Cerebellar cortex (tissue), 1 donor: Measurements from ENCODE around the gene CCDC169.

Source experiments
- DNase-seq: peaks from one replicate; pipeline ENCODE4 v3.0.0-alpha.2; 2015; ENCODE audit warnings: low spot score

Gene CCDC169

DNA sequence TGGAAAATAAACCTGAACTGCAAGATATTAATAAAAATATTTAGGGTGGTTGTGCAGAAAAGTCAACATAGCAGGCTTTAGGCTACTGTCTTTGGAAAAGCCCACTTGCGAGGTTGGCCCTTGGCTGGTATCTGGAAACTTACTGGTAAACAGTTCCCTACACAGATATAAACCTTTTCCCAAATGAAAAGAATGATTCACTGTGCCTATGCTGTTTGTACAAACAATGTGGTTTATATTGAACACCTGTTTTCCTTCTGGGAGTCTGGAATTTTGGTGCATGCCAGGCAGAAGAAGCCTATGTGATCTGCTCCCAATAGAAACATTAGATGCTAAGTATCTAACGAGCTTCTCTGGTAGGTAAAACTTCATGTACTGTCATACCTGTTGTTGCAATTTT lies 53.5 kb downstream of the CCDC169 start:
- DNase-seq = no peak

DNA sequence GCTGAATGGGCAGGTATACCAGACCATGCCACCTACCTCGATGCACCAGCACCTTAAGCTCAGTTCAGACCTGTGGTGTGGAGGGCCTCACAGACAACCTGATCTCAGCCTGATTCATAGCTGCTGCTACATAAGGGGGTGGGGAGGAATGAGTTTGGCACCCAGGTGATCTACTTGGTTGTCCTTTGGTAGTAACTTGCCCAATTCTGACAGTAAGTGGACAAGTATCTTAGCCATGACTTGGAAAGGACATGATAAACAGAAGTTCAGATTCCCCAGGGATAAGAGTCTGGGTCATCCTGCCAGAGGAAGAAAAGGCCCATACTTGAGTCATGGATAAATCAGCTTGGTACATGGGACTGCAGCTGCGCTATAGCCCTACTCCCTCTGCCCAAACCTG lies 54.9 kb downstream of the CCDC169 start:
- no peak for DNase-seq

DNA sequence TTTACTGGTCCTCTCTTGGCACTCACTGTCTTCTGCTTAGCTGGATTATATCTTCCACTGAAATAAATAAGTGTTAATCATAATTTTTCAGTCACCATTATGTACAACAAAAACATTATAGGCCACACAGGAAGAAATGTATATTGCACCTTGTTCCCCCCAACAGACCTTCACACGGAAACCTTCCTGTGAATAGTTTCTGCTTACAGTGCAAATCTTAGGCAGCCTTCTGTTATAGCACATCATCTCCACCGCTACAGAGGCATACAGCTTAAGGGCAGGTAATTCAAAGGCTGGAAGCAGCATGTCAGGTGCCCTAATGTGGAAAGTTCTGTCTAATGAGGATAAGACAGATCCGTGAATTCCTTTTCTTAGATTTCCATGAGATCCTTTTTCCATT lies 66.4 kb downstream of the CCDC169 start:
- DNase-seq = no peak

DNA sequence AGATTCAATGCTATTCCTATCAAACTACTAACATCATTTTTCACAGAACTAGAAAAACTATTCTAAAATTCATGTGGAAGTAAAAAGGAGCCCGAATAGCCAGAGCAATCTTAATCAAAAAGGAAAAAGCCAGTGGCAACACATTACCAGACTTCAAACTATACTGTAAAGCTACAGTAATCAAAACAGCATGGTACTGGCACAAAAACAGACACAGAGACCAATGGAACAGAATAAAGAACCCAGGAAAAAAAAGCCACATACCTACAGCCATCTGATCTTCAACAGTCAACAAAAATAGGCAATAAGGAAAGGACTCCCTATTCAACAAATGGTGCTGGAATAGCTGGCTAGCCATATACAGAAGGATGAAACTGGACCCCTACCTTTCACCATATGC lies 72.9 kb downstream of the CCDC169 start:
- no peak for DNase-seq

DNA sequence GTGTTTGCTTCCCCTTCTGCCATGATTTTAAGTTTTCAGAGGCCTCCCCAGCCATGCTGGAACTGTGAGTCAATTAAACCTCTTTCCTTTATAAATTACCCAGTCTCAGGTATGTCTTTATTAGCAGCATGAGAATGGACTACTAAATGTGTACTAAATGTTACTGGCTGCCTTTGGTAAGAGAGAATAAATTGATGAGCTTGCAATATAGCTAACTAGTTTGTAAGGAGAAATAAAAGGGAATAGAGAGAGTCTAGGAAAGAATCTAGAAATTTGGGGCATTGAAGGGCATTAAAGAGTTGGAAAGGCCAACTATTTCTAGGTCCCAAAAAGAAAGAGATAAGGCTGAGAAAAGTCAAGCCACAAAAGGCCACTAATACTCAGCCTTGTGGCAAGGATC lies 77.7 kb downstream of the CCDC169 start:
- no peak for DNase-seq

DNA sequence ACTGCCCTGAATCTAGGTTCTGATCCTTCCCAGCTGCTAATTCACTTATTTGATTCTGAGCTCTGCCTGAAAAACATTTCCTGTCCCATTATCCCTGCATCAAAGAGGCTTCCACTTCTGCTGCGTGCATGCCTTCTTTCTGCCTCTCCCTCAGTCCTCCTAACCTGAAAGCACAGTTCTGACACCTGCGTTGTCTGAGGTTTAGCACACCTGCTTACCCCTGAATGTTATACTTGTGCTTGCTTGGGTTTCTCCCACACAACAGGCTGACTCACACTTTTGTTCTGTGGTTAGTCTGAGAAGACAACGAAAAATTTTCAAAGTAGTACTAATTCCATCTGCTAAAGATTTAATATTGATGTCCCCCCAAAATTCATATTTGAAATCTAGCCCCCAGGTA lies 80.2 kb downstream of the CCDC169 start:
- no peak for DNase-seq

GRCh38 chr13:36214163-36214921 lies 83.3 kb downstream of the CCDC169 start, which contains the start of gene SOHLH2:
Gene SOHLH2, minus strand, starts transcription at chr13:36214556. Its CDS starts 30 bp downstream, at chr13:36214526.
- DNase-seq = no peak

DNA sequence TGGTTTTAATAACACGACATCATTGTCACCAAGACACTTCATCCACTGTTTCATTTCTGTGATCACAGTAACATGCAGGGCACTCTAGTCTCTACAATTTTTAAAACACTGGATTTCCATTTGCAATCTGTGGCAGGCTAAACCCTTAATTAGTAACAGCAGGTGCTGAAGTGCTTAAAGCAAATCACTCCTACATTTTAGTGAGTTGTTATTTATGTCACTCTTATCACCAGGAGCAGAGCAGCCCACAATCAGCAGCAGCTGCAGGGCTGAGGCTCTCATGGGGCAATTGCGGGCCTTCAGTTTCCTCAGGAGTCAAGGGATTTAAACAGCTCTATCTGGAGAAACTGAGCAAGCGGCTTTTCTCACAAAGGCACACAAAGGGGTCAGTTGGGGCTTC lies 84.8 kb downstream of the CCDC169 start:
- DNase-seq = no peak

DNA sequence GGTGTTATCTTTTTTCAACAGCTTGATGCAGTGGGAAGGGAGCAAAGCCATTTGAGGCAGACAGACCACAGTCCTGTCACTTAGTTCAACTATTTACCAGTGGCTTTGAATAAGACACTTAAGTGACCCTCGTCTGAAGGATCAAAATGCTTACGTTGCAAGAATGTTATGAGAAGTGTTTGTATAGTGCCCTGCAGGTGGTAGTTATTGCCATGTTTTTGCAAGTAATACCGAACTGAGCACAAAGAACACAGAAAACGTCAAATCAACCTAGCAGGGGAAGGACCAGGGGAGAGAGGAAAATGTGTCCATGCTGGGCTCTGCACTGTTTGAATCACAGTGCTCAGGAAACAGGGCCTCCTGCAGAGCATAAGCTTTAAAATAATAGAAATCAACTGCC lies 86.0 kb downstream of the CCDC169 start:
- no peak for DNase-seq

- no peak for DNase-seq
These were observed 86.9 kb downstream of the CCDC169 start for GRCh38 chr13:36210738-36211137.

DNA sequence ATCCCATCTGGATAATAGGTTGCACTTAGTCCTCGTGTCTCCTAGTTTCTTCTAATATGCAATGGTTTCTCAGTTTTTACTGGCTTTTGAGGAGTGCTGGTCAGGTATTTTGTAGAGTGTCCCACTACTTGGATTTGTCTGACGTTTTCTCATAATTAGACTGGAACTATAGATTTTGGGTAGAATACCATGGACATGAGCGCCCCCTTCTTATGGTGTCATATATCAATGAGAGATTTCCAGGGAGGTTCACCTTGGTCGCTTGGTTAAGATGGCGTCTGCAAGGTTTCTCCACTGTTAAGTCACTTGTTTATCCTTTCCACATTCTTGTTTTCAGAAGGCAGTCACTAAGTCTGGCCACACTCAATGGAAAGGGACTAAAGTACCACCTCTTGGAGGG lies 89.9 kb downstream of the CCDC169 start:
- no peak for DNase-seq

- DNase-seq = no peak
These were observed 104.3 kb downstream of the CCDC169 start for GRCh38 chr13:36193151-36193855.

DNA sequence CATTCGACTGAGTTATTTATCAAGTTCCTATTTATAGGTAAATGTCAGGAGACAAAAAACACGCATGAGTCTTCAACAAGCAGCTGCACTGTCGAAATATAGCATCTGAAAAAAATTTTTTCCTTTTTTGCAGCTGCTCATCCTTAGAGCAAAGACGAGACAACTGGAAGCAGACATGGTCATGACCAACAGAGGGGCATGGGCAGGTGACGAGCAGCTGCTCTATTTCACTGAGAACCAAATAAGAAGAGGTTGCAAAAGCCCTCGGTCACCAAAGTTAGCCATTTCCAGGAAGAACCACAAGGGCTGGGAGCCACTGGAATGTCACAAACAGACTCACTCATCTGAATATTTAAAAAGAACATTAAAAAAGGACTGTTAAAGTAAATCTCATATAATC lies 105.4 kb downstream of the CCDC169 start:
- no peak for DNase-seq

DNA sequence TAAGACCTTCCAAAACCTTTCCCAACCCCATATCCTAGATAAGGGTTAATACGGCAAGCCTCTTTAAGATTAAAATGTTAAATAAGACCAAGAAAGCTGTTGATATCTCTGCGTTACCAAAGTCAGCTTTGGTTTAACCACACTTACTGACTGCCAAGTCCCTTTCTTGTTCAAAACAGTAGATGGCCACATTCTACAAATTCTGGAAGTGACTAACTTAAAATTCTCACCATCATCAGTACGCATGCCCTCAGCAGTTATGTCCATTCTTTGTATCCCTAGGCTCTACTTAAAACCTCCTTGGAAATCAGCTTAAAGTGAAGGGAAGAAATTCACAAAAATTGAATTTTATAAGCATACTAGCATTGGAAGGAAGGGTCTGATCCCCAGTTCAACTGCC lies 106.8 kb downstream of the CCDC169 start:
- DNase-seq = no peak

- DNase-seq = no peak
These were observed 109.2 kb downstream of the CCDC169 start for GRCh38 chr13:36188441-36188840.

GRCh38 chr13:36183901-36184300 lies 113.7 kb downstream of the CCDC169 start:
- no peak for DNase-seq
